Ascending aorta (tissue), 2 donors: ENCODE measurements around the gene ITGA2. TPM values are rescaled to one million over a fixed set of nuclear protein-coding genes. Genes with fewer than 3 reads are reported as not detected.

Experiments used
- DNase-seq, 2 donors: peaks; one replicate each; pipeline ENCODE4 v3.0.0-alpha.2; 2019; ENCODE audit warnings: low spot score in 2 of 2
- H3K27ac ChIP-seq, 2 donors: fragments of 200-600 bp; sonication (generic); one replicate each; pipeline ENCODE4 v1.5.1; 2016 to 2017; ENCODE audit warnings: mild to moderate bottlenecking in 1 of 2
- H3K27me3 ChIP-seq: fragments of 200-600 bp; sonication (generic); one replicate; pipeline ENCODE4 v1.5.1; 2017
- H3K36me3 ChIP-seq, 2 donors: fragments of 200-600 bp; sonication (generic); one replicate each; pipeline ENCODE4 v1.5.1; 2016
- H3K4me1 ChIP-seq, 2 donors: fragments of 200-600 bp; sonication (generic); one replicate each; pipeline ENCODE4 v1.5.1; 2016 to 2017; ENCODE audit warnings: mild to moderate bottlenecking in 1 of 2
- H3K4me3 ChIP-seq, 2 donors: fragments of 200-600 bp; sonication (generic); one replicate each; pipeline ENCODE4 v1.5.1; 2016 to 2017; ENCODE audit warnings: mild to moderate bottlenecking in 1 of 2
- H3K9me3 ChIP-seq, 2 donors: fragments of 200-600 bp; sonication (generic); one replicate each; pipeline ENCODE4 v1.5.1; 2016
- CTCF ChIP-seq, 3 experiments: fragments of 200-600 bp in 2 of 3; fragments of 450-650 bp in 1 of 3; sonication (generic) in 2 of 3; IDR thresholded peaks; one replicate each; pipeline ENCODE4 v1.5.1; 2016 to 2019; ENCODE audit warnings: antibody characterized with exemption in 3 of 3, mild to moderate bottlenecking in 1 of 3, moderate library complexity in 1 of 3
- intact Hi-C: fragments of 100-400 bp; cut with DNase I; formaldehyde crosslinking; loops from one replicate; pipeline ENCODE4 v1.15.1; 2023
- total RNA-seq: library from RNA; depleted of rRNA; stranded (reverse); fragments of >200 nt; gene quantifications from one replicate; pipeline ENCODE4 v1.1.0, GENCODE V29; 2016

The ITGA2 gene
- total RNA-seq, 1 donor from 2014 or later = 3.2 TPM

- no peaks in the 10 kb centered on the region for H3K27me3 ChIP-seq
- no peak overlapping the region for H3K27ac ChIP-seq
- no peaks in the 10 kb centered on the region for H3K36me3 ChIP-seq
- H3K4me3 ChIP-seq = no peak overlapping the region
- TF ChIP-seq CTCF (IDR thresholded peaks at IDR 0.05) = no peak
- no peaks in the 10 kb centered on the region for H3K4me1 ChIP-seq
- no peak for DNase-seq
- intact Hi-C loops = no loop called here
- H3K9me3 ChIP-seq = no peaks in the 10 kb centered on the region
Measured at GRCh38 chr5:53017794-53018391, 28.7 kb downstream of the ITGA2 start.

- no peaks in the 10 kb centered on the region for H3K36me3 ChIP-seq
- intact Hi-C loops = no loop called here
- DNase-seq = no peak
- H3K27me3 ChIP-seq = no peaks in the 10 kb centered on the region
- no peak overlapping the region for H3K27ac ChIP-seq
- no peaks in the 10 kb centered on the region for H3K9me3 ChIP-seq
- H3K4me3 ChIP-seq = no peak overlapping the region
- no peaks in the 10 kb centered on the region for H3K4me1 ChIP-seq
- TF ChIP-seq CTCF (IDR thresholded peaks at IDR 0.05) = no peak
Measured at GRCh38 chr5:53019320-53019719, 30.2 kb downstream of the ITGA2 start.

- Histone ChIP-seq H3K4me3 (no peak overlapping the region), H3K9me3 (no peaks in the 10 kb centered on the region), H3K36me3 (no peaks in the 10 kb centered on the region), H3K27me3 (no peaks in the 10 kb centered on the region), H3K4me1 (peaks cover 0 to 4% of the 10 kb centered on the region in 2 donors), H3K27ac (no peak overlapping the region)
- intact Hi-C loops = no loop called here
- no peak for DNase-seq
- no peak for TF ChIP-seq CTCF (IDR thresholded peaks at IDR 0.05)
Measured at GRCh38 chr5:53022930-53023511, 33.9 kb downstream of the ITGA2 start.

- intact Hi-C loops = no loop called here
- DNase-seq = no peak
- no peaks in the 10 kb centered on the region for H3K9me3 ChIP-seq
- H3K4me3 ChIP-seq = no peak overlapping the region
- peaks cover 0 to 5% of the 10 kb centered on the region in 2 donors for H3K4me1 ChIP-seq
- no peak overlapping the region for H3K27ac ChIP-seq
- no peaks in the 10 kb centered on the region for H3K36me3 ChIP-seq
- H3K27me3 ChIP-seq = no peaks in the 10 kb centered on the region
- no peak for TF ChIP-seq CTCF (IDR thresholded peaks at IDR 0.05)
Measured at GRCh38 chr5:53023969-53024368, 34.8 kb downstream of the ITGA2 start.

GRCh38 chr5:53024535-53024934, 35.4 kb downstream of the ITGA2 start:
- H3K27ac ChIP-seq = no peak overlapping the region
- no peaks in the 10 kb centered on the region for H3K27me3 ChIP-seq
- no peak for TF ChIP-seq CTCF (IDR thresholded peaks at IDR 0.05)
- no peak for DNase-seq
- H3K4me3 ChIP-seq = no peak overlapping the region
- peaks cover 0 to 5% of the 10 kb centered on the region in 2 donors for H3K4me1 ChIP-seq
- H3K36me3 ChIP-seq = no peaks in the 10 kb centered on the region
- H3K9me3 ChIP-seq = no peaks in the 10 kb centered on the region
- intact Hi-C loops = no loop called here
